ENCODE data around the gene C12orf75.

Gene C12orf75

DNA sequence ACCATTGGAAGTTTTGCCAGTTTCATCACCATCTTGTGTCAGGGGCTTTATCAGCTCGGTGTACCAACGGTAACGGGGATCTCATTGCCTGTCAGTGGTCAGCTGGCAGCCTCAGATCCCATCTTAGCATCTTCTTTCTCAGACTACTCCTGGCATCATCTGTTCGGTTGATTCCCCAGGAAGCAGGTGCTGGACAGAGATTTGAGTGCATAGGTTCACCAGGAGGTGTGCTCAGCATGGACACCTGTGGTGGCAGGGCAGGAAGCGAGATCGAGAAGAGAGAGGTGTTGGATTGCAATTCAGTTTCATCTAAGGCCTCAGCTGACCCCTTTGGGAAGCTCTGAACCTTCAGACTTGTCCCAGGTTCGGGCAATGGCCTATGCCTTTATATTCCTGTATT lies 76.0 kb downstream of the C12orf75 start:
- intact Hi-C loops (cut with DNase I): no loop called here
- no peak for DNase-seq

DNA sequence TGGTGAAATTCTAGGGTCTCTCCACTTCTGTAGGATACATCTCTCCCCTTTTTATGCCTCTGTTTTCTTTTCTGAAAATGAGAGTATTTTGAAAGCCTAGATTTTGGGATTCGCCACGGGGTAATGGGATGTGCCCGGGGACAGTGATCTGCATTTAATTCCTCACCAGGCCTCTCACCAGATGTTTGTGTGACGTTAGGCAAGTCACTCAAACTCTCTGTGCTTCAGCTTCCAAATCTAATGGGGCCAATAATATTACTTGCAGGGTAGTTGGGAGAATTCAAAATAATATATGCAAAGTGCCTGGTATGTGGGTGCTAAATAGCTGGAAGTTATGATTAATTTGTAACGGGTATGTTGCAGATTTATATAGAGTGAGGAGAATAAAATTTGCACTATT lies 78.8 kb downstream of the C12orf75 start:
- intact Hi-C loops (cut with DNase I): no loop called here
- DNase-seq: no peak

DNA sequence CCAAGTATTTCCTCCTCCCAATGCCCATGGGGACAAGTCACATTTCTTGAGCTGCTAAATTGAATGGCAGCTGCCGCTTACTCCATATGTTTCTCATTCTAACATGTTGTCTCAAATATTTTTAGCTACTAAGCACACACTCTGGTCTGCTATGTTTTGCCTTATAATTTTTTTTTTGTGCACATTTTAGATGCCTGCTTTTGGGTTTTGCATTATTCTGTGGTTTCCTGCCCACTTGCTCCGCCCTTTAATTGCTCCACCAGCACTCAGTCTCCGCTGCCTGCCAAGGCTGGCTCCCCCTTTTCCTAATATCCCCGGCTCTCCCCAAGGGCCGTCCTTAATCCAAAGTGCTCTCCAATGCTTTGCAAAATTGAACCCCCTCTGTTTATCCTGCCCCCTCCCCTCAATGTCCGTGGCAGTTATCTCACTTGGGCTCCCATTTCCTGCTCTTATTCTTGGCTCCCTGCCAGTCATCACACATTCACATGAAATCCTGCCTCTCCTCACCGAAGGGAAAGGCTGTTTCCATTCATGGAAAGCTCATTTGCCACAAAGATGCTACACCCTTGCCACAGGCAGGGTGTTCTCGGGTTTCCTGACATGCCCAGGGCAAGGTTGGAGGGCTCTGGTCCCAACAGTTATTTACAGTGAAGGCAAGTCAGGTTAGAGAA lies 79.4 kb downstream of the C12orf75 start:
- DNase-seq: no peak
- intact Hi-C loops (cut with DNase I): no loop called here

DNA sequence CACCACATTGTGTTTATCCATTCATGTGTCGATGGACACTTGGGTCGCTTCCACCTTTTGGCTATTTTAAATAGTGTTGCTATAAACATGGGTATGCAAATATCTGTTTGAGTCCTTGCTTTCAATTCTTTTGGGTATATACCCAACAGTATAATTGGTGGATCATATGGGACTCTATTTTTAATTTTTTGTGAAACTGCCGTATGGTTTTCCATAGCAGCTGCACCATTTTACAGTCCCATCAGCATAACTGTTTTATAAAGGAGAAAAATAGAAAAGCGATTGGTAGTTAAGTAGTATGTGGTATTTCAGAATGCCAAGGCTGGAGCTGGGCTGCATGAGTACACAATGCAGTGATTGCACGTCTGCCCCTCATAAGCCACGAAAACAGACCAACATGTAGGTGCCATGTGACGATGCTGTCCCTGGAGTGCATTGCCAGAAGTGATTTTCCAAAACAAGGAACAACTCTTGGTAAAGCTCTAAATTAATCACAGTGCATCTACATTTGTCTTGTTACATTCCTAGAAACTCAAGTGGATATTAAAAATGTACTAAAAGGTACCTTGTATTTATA lies 83.5 kb downstream of the C12orf75 start:
- DNase-seq: peak in 1 of 10 donors; percentile 70
- intact Hi-C loops (cut with DNase I): no loop called here

DNA sequence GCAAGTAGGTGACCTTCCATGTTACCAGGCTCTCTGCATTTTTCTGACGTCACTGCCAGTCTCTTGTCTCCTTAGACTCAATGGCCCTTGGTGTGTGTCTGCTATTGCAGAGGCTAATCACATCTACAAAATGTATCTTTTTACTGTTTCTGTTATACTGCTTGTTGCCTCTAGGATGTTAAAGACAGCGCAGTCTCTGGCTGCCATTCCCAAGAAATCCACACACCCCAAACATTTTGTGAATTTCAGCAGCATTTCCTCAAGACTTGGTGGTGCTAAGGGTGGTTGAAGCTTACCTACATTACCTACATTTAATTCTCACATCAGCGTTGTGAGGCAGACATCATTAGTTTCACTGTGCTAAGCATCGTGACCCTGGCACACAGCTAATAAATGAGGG lies 87.2 kb downstream of the C12orf75 start:
- intact Hi-C loops (cut with DNase I): no loop called here
- DNase-seq: no peak

DNA sequence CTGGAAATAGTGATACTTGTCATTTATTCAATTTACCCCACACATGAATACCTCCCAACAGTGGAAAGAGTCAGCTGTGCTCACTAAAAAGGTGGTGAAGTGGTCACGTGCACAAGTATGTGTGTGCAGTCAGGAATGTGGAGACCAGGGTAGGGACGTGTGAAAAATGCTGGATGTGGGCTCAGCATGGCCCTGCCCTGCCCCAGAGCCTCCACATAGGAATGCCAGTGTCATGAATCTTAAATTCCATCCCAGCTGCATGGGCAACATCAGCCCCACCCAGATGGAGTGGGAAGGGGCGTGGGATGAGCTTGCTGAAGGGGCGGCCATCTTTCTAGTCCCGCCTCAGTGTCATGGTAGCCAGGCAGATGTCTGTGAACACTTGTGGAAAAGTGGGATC lies 87.7 kb downstream of the C12orf75 start:
- no peak for DNase-seq
- intact Hi-C loops (cut with DNase I): no loop called here

DNA sequence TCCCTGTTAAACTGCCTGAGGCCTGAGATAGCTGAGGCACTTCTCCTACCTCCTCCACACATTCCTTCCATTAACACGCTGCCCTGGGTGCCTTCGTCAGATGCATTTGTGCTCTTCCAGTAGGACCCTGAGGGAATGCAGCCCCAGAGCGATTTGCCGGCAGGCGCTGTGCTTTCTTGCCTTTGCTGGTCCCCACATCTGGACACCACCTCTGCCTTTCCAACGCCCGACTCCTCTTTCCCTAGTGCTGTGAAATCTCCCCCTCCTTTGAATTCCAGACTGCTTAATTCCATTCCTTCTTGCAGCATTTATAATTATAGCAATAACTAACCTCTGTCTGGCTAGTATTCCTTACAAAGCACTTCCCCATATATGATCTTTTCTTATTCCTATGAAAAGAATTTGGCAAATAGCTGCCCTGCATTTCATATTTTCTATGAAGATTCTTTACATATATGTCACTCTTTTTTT lies 88.4 kb downstream of the C12orf75 start:
- intact Hi-C loops (cut with DNase I): no loop called here
- no peak for DNase-seq

DNA sequence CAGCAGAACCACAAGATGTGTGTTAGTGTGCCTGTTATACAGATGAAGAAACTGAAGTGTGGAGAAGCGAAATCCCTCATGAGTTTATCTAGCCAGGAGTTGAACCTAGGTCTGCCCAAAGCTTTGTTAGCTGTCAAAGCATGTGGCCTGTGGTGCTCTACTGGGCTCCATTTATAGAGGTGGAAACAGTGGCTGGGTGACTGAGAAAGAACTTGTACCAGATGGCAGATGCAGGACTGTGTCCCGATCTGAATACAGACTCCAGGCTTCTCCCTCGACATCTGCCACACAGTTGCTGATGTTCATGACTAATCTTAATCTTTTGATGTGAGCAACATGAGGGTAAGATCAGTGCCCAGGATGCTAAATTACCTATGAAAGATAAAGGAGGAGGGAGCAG lies 89.1 kb downstream of the C12orf75 start:
- intact Hi-C loops (cut with DNase I): loop anchor here (1.0 to 2.0 kb wide), 2 partner anchors 717 to 805 kb away; no protein-coding TSS in a partner anchor
- no peak for DNase-seq

DNA sequence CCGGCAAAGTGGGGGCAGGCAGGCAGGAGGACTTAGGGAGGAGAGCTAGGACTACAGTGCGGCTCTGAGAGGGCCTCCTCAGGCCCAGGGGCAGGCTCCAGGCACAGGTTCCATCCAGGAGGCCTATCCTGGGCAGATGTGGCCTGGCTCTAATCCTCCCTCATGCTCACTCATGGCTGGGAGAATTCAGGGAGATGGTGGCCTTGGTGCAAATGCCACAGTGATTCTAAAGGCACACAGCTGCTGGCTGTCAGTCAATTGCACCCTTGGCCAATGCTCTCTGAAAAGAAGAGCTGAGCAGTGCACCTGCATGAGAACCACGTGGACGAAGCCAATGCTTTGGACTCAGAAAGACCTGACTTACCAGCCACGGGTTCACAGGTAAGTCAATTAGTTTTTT lies 89.6 kb downstream of the C12orf75 start:
- intact Hi-C loops (cut with DNase I): loop anchor here (1.0 to 2.0 kb wide), 2 partner anchors 716 to 805 kb away; no protein-coding TSS in a partner anchor

DNA sequence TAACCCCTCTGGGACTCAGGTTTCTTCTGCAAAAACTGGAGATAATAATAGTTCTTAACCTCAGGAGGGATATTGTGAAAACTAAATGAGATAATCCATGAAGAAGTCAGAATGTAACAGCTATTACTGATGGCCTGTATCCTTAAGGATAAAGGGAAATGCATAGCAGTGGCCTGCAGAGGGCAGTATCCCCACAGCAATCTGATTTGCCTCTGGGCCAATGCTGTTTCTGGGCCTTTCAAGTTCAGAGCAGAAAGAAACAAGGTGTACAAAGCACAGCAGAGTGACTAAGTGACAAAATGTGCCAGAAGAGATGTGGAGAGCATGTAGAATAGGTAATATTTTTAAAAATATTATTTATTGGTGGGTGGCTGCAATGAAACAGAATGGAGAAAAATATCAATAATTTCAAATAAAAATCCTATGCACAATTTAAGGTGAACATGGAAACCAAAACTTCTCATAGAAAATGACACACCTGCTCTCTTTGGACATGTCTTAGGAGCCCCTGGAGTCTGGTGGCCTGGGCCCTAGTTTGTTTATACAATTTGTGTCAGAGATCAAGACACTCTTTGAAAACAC lies 90.3 kb downstream of the C12orf75 start:
- peak in 9 of 10 donors; percentile 48 to 96 (median 78) for DNase-seq

More for the DNA sequence above, 89.6 kb downstream of the C12orf75 start:
- no peak for DNase-seq

More for the DNA sequence above, 90.3 kb downstream of the C12orf75 start:
- intact Hi-C loops (cut with DNase I): loop anchor here (1.0 to 2.0 kb wide), 2 partner anchors 716 to 804 kb away; no protein-coding TSS in a partner anchor

Data from posterior cingulate gyrus (tissue), 11 donors.